Sigmoid colon (tissue), 7 donors: ENCODE measurements around the gene GLI3. TPM values are rescaled to one million over a fixed set of nuclear protein-coding genes. Genes with fewer than 3 reads are reported as not detected.

Source experiments
- DNase-seq: peaks from one replicate; pipeline ENCODE4 v3.0.0-alpha.2; 2019
- H3K27ac ChIP-seq, 4 donors: fragments of 200-600 bp; sonication (generic); one replicate each; pipeline ENCODE4 v1.5.1; 2016 to 2019; ENCODE audit warnings: mild to moderate bottlenecking in 1 of 4
- H3K27me3 ChIP-seq, 3 donors: fragments of 200-600 bp; sonication (generic); one replicate each; pipeline ENCODE4 v1.5.1; 2019; ENCODE audit warnings: mild to moderate bottlenecking in 1 of 3
- H3K36me3 ChIP-seq, 4 donors: fragments of 200-600 bp; sonication (generic); one replicate each; pipeline ENCODE4 v1.5.1; 2016 to 2019
- H3K4me1 ChIP-seq, 4 donors: fragments of 200-600 bp; sonication (generic); one replicate each; pipeline ENCODE4 v1.5.1; 2017 to 2019
- H3K4me3 ChIP-seq, 4 donors: fragments of 200-600 bp; sonication (generic); one replicate each; pipeline ENCODE4 v1.5.1; 2017 to 2019; ENCODE audit warnings: mild to moderate bottlenecking in 2 of 4, moderate library complexity in 1 of 4
- H3K9me3 ChIP-seq, 4 donors: fragments of 200-600 bp in 3 of 4; sonication (generic) in 3 of 4; one replicate each; pipeline versions ENCODE4 v1.5.1 to v1.6.1; 2013 to 2019
- CTCF ChIP-seq, 4 experiments: fragments of 450-650 bp in 3 of 4; fragments of 200-600 bp in 1 of 4; IDR thresholded peaks; one replicate each; pipeline ENCODE4 v1.5.1; 2016 to 2019; ENCODE audit warnings: antibody characterized with exemption in 4 of 4, mild to moderate bottlenecking in 3 of 4, moderate library complexity in 2 of 4
- EP300 ChIP-seq, 4 donors: sonication (generic); formaldehyde crosslinking; IDR thresholded peaks; one replicate each; pipeline ENCODE4 v1.6.1; 2017; ENCODE audit warnings: antibody characterized with exemption in 4 of 4
- POLR2A ChIP-seq, 2 donors: fragments of 450-650 bp; IDR thresholded peaks; one replicate each; pipeline ENCODE4 v1.6.1; 2016; ENCODE audit warnings: antibody characterized with exemption in 2 of 2, mild to moderate bottlenecking in 2 of 2, moderate library complexity in 2 of 2
- POLR2AphosphoS5 ChIP-seq, 4 donors: sonication (generic); formaldehyde crosslinking; IDR thresholded peaks; one replicate each; pipeline ENCODE4 v1.6.1; 2017; ENCODE audit warnings: antibody characterized with exemption in 4 of 4
- WGBS, 2 donors: extraction: QIAGEN DNeasy Blood & Tissue Kit; methylation state at CpG; one replicate each; pipeline ENCODE4 v1.1.7; 2013; 5-methylcytosine and 5-hydroxymethylcytosine counted together
- intact Hi-C: fragments of 100-400 bp; cut with DNase I; formaldehyde crosslinking; loops from one replicate; pipeline ENCODE4 v1.15.1; 2023
- polyA plus RNA-seq, 3 donors: library from polyadenylated mRNA; stranded (reverse); fragments of 200-250 nt; gene quantifications; one replicate each; pipeline ENCODE4 v1.2.3, GENCODE V29; 2013
- total RNA-seq, 4 donors: library from RNA; depleted of rRNA; stranded (reverse); fragments of >200 nt; gene quantifications; one replicate each; pipeline ENCODE4 v1.1.0, GENCODE V29; 2016
- donor health status: healthy with polysubstance abuse.
- donor health status: Bipolar disorder and iron deficiency.
- donor health status: healthy.

The GLI3 gene
- total and polyA plus RNA-seq, 7 donors, result 0.23 to 31.6 (median 17.2) TPM

GRCh38 chr7:41977151-41977651 lies 259.8 kb downstream of the GLI3 start:
- TF ChIP-seq POLR2AphosphoS5 (IDR thresholded peaks at IDR 0.05), result no peak
- peak; percentile 55 to 79 (median 62) for TF ChIP-seq CTCF (IDR thresholded peaks at IDR 0.05)
- H3K27me3 ChIP-seq, result no peaks in the 10 kb centered on the region
- 59 to 60% methylated on average over 9 of the region's 9 CpGs for WGBS, 2 donors
- no peaks in the 10 kb centered on the region for H3K9me3 ChIP-seq
- peaks cover 0 to 34% (median 0%) of the 10 kb centered on the region in 4 donors for H3K36me3 ChIP-seq
- DNase-seq, result no peak
- H3K27ac ChIP-seq, result peak overlapping the region in 3 of 4 donors; percentile 58 to 70 (median 65)
- H3K4me3 ChIP-seq, result no peak overlapping the region
- intact Hi-C loops, result loop anchor here (2.0 to 5.0 kb wide), 4 partner anchors 36 to 854 kb away; no protein-coding TSS in a partner anchor
- H3K4me1 ChIP-seq, result peaks cover 0 to 56% (median 52%) of the 10 kb centered on the region in 4 donors

GRCh38 chr7:41976411-41976810 lies 260.6 kb downstream of the GLI3 start:
- Histone ChIP-seq H3K4me1 (peaks cover 0 to 49% (median 45%) of the 10 kb centered on the region in 4 donors), H3K27ac (peak overlapping the region in 1 of 4 donors; percentile 65), H3K9me3 (no peaks in the 10 kb centered on the region), H3K27me3 (no peaks in the 10 kb centered on the region), H3K4me3 (no peak overlapping the region), H3K36me3 (peaks cover 0 to 42% (median 2%) of the 10 kb centered on the region in 4 donors)
- 87 to 94% methylated on average over 2 of the region's 2 CpGs for WGBS, 2 donors
- TF ChIP-seq EP300 (IDR thresholded peaks at IDR 0.05) (no peak), POLR2AphosphoS5 (IDR thresholded peaks at IDR 0.05) (no peak), POLR2A (IDR thresholded peaks at IDR 0.05) (no peak), CTCF (IDR thresholded peaks at IDR 0.05) (no peak)
- intact Hi-C loops, result loop anchor here (2.0 to 5.0 kb wide), 4 partner anchors 36 to 854 kb away; no protein-coding TSS in a partner anchor
- no peak for DNase-seq

- no peak for DNase-seq
- H3K36me3 ChIP-seq, result peaks cover 0 to 47% (median 2%) of the 10 kb centered on the region in 4 donors
- intact Hi-C loops, result loop anchor here (2.0 to 5.0 kb wide), 4 partner anchors 35 to 855 kb away; no protein-coding TSS in a partner anchor
- no peaks in the 10 kb centered on the region for H3K27me3 ChIP-seq
- no peaks in the 10 kb centered on the region for H3K9me3 ChIP-seq
- no peak overlapping the region for H3K4me3 ChIP-seq
- peaks cover 0 to 43% (median 40%) of the 10 kb centered on the region in 4 donors for H3K4me1 ChIP-seq
- H3K27ac ChIP-seq, result peak overlapping the region in 1 of 4 donors; percentile 11
- no peak for TF ChIP-seq POLR2AphosphoS5 (IDR thresholded peaks at IDR 0.05)
- no peak for TF ChIP-seq POLR2A (IDR thresholded peaks at IDR 0.05)
- TF ChIP-seq EP300 (IDR thresholded peaks at IDR 0.05), result no peak
- no peak for TF ChIP-seq CTCF (IDR thresholded peaks at IDR 0.05)
Observed at GRCh38 chr7:41975849-41976248, 261.2 kb downstream of the GLI3 start.

- intact Hi-C loops, result loop anchor here (5.0 kb wide), 2 partner anchors 517 to 602 kb away; no protein-coding TSS in a partner anchor
- no peak for DNase-seq
- TF ChIP-seq POLR2AphosphoS5 (IDR thresholded peaks at IDR 0.05), result no peak
- no peak for TF ChIP-seq EP300 (IDR thresholded peaks at IDR 0.05)
- no peak for TF ChIP-seq POLR2A (IDR thresholded peaks at IDR 0.05)
- TF ChIP-seq CTCF (IDR thresholded peaks at IDR 0.05), result no peak
Observed at GRCh38 chr7:41974870-41975557, 262.0 kb downstream of the GLI3 start.

More at GRCh38 chr7:41974870-41975557, 262.0 kb downstream of the GLI3 start:
- Histone ChIP-seq H3K36me3 (peaks cover 0 to 52% (median 2%) of the 10 kb centered on the region in 4 donors), H3K27me3 (no peaks in the 10 kb centered on the region), H3K9me3 (no peaks in the 10 kb centered on the region), H3K27ac (peak overlapping the region in 1 of 4 donors; percentile 11), H3K4me3 (no peak overlapping the region), H3K4me1 (peaks cover 0 to 35% (median 32%) of the 10 kb centered on the region in 4 donors)
- 76 to 89% methylated on average over 4 of the region's 4 CpGs for WGBS, 2 donors
